Neural progenitor cell (in vitro differentiated cells): ENCODE data around the gene MAGI1.

Source experiments
- EZH2phosphoT487 ChIP-seq: fragments of 200-600 bp; sonication (generic); IDR thresholded peaks from 2 replicates; pipeline ENCODE4 v1.6.1; 2017; ENCODE audit warnings: antibody characterized with exemption
- TF ChIP-seq, protein P1 (sequence below): fragments of 200-600 bp; sonication (generic); IDR thresholded peaks from 2 replicates; pipeline ENCODE4 v1.5.1; 2017; ENCODE audit warnings: antibody characterized with exemption, mild to moderate bottlenecking

DNA sequence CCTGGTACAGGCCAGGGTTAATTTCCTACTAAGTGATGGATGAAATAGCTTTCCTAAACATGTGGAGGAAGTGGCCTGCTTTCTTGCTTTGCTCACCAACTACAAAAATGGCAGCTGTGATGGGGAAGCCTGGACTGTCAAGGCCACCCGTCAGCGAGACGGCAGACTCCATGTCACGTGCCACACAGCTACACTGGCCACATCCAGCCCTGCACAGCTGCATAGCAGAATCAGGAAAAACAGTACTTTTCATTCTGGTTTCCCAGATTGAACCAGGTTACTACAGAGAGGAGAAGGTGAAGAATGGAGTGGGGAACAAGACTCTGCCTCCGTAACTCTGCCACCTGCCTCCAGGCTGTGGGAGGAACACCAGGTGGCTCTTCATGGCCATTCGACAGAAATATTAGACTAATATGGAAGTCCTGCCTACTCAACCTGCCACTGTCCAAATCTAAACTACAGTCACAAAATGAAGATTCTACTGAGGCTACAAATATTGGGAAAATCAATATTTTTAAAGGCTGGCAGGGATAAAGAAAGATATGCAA lies 174.3 kb downstream of the MAGI1 start:
- TF ChIP-seq, protein P1, sequence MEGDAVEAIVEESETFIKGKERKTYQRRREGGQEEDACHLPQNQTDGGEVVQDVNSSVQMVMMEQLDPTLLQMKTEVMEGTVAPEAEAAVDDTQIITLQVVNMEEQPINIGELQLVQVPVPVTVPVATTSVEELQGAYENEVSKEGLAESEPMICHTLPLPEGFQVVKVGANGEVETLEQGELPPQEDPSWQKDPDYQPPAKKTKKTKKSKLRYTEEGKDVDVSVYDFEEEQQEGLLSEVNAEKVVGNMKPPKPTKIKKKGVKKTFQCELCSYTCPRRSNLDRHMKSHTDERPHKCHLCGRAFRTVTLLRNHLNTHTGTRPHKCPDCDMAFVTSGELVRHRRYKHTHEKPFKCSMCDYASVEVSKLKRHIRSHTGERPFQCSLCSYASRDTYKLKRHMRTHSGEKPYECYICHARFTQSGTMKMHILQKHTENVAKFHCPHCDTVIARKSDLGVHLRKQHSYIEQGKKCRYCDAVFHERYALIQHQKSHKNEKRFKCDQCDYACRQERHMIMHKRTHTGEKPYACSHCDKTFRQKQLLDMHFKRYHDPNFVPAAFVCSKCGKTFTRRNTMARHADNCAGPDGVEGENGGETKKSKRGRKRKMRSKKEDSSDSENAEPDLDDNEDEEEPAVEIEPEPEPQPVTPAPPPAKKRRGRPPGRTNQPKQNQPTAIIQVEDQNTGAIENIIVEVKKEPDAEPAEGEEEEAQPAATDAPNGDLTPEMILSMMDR, result no peak
- no peak for TF ChIP-seq EZH2phosphoT487
